ENCODE measurements around the gene PALM. TPM values are rescaled to one million over a fixed set of nuclear protein-coding genes. Genes with fewer than 3 reads are reported as not detected.

Gene PALM
- total RNA-seq, 4 donors from 2014 or later: 12.6 to 91.0 (median 42.2) TPM

DNA sequence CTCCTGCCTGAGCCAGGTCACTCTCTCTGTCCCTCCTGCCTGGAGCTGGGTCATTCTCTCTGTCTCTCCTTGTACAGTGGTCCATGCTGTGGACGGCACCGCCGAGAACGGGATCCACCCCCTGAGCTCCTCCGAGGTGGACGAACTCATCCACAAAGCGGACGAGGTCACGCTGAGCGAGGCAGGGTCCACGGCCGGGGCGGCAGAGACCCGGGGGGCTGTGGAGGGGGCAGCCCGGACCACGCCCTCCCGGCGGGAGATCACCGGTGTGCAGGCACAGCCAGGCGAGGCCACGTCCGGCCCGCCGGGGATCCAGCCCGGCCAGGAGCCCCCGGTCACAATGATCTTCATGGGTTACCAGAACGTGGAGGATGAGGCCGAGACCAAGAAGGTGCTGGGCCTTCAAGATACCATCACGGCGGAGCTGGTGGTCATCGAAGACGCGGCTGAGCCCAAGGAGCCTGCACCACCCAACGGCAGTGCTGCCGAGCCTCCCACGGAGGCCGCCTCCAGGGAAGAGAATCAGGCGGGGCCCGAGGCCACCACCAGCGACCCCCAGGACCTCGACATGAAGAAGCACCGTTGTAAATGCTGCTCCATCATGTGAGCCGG lies 37.6 kb downstream of the PALM start:
- no peaks in the 10 kb centered on the region for H3K36me3 ChIP-seq
- no peak for DNase-seq
- H3K9me3 ChIP-seq: peaks cover 0 to 19% of the 10 kb centered on the region in 2 donors
- intact Hi-C loops (cut with DNase I; ENCODE audit: low total_unique reads): no loop called here
- H3K27me3 ChIP-seq: no peaks in the 10 kb centered on the region
- no peak overlapping the region for H3K27ac ChIP-seq
- no peaks in the 10 kb centered on the region for H3K4me1 ChIP-seq
- TF ChIP-seq POLR2A (IDR thresholded peaks at IDR 0.05): no peak
- TF ChIP-seq, protein P1, sequence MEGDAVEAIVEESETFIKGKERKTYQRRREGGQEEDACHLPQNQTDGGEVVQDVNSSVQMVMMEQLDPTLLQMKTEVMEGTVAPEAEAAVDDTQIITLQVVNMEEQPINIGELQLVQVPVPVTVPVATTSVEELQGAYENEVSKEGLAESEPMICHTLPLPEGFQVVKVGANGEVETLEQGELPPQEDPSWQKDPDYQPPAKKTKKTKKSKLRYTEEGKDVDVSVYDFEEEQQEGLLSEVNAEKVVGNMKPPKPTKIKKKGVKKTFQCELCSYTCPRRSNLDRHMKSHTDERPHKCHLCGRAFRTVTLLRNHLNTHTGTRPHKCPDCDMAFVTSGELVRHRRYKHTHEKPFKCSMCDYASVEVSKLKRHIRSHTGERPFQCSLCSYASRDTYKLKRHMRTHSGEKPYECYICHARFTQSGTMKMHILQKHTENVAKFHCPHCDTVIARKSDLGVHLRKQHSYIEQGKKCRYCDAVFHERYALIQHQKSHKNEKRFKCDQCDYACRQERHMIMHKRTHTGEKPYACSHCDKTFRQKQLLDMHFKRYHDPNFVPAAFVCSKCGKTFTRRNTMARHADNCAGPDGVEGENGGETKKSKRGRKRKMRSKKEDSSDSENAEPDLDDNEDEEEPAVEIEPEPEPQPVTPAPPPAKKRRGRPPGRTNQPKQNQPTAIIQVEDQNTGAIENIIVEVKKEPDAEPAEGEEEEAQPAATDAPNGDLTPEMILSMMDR (IDR thresholded peaks at IDR 0.05): no peak
- H3K4me3 ChIP-seq: no peak overlapping the region

DNA sequence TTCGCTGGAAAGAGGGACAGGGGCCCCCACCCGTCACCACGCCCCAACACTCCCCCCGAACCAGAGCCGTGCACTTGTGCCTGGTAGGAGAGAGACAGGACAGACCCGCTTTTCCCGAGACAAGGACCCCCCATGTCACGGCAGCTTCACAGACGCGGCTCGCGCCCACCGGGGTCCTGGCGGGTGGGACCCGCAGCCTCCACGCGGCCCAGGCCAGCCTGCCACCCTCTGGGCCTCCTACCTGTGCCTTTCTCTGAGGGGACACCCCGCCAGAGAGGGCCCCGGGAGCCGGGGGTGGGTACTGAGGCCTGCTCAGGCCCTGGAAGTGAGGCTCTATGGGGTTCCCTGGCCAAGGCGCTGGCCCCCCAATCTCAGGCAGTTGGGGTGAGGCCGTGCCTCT lies 38.2 kb downstream of the PALM start:
- Histone ChIP-seq H3K4me1 (no peaks in the 10 kb centered on the region), H3K27ac (no peak overlapping the region), H3K9me3 (peaks cover 0 to 19% of the 10 kb centered on the region in 2 donors), H3K4me3 (no peak overlapping the region), H3K36me3 (no peaks in the 10 kb centered on the region), H3K27me3 (no peaks in the 10 kb centered on the region)
- TF ChIP-seq, protein P1 (IDR thresholded peaks at IDR 0.05): no peak
- no peak for TF ChIP-seq POLR2A (IDR thresholded peaks at IDR 0.05)
- no peak for DNase-seq
- intact Hi-C loops (cut with DNase I; ENCODE audit: low total_unique reads): no loop called here

DNA sequence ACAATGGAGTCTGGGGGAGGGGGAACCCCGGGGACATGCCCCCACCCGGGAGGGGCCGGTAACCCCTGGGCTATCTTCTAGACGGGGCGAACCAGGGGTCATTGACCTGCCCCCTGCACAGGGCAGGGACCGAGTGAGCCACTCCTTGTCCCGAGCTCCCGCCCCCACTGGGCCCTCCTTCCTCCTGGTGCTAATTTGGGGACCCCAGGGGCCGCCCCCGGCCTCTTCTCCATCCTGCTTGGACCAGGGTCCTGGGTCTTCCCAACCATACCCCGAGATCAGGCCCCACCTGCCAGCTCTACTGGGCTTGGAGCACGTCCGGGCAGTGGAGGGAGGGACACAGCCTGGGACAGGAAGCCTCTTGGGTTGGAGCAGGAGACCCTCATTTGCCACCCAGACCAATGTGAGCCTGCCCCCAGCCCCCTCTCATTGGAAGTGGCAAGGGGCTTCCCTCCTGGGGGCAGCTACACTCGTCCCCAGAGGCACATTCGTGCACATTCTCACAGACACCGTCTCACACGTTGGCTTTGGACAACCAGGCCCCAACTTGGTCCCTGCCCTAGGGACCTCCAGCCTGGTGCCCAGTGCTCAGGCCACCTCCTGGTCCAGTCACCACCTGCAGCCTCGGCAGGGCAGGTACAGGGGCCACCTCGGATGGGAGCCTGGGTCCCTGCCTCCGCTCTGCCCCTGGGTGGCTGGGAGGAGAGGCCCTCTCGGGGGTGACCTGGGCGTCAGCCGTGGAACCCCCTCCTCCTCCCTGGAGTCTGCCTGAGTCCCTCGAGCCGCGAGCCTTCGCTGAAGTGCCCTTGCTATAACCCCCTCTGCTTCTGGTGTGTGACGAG lies 38.9 kb downstream of the PALM start:
- Histone ChIP-seq H3K9me3 (peaks cover 0 to 19% of the 10 kb centered on the region in 2 donors), H3K4me3 (no peak overlapping the region), H3K27me3 (no peaks in the 10 kb centered on the region), H3K36me3 (no peaks in the 10 kb centered on the region), H3K4me1 (no peaks in the 10 kb centered on the region), H3K27ac (no peak overlapping the region)
- no peak for TF ChIP-seq POLR2A (IDR thresholded peaks at IDR 0.05)
- TF ChIP-seq, protein P1 (IDR thresholded peaks at IDR 0.05): no peak
- intact Hi-C loops (cut with DNase I; ENCODE audit: low total_unique reads): no loop called here
- DNase-seq: no peak

DNA sequence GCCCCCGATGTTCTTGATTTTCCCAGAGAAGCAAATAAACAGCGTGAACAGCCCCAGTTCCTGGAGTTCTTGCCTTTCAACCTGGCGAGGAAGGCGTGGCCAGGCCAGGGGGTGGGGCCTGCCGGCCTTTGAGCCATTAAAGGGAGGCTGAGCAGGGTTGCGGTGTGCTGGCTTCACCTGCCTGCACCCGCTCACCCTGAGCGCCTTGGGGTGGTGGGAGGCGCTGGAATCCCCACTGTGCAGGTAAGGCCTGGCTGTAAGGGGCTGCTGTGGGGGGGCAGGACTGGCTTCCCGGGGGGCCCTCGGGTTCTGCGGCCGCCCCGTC lies 39.5 kb downstream of the PALM start:
- Histone ChIP-seq H3K4me3 (no peak overlapping the region), H3K36me3 (no peaks in the 10 kb centered on the region), H3K4me1 (no peaks in the 10 kb centered on the region), H3K9me3 (peaks cover 0 to 19% of the 10 kb centered on the region in 2 donors), H3K27ac (no peak overlapping the region), H3K27me3 (no peaks in the 10 kb centered on the region)
- intact Hi-C loops (cut with DNase I; ENCODE audit: low total_unique reads): no loop called here
- DNase-seq: no peak
- TF ChIP-seq, protein P1 (IDR thresholded peaks at IDR 0.05): no peak
- no peak for TF ChIP-seq POLR2A (IDR thresholded peaks at IDR 0.05)

DNA sequence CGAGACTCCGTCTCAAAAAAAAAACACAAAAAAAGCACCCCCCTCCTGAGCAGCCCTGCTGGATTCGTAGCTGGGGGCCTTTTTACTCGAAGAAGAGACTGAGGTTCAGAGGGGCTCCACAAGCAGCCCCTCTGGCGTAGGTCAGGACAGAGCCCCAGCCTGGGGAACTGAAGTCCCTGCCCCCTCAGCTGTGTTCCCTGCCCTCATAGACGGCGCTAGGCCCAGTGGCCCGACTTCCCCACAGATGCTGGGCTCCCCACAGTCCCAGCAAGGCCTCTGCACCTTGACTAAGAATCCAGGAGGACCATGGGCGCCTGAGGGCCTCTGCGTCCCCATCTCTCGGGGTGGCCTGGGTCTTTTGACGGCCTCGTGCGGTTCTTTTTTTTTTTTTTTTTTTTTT lies 41.1 kb downstream of the PALM start:
- no peak overlapping the region for H3K27ac ChIP-seq
- no peak overlapping the region for H3K4me3 ChIP-seq
- TF ChIP-seq, protein P1 (IDR thresholded peaks at IDR 0.05): no peak
- TF ChIP-seq POLR2A (IDR thresholded peaks at IDR 0.05): no peak
- no peaks in the 10 kb centered on the region for H3K4me1 ChIP-seq
- no peak for DNase-seq
- no peaks in the 10 kb centered on the region for H3K27me3 ChIP-seq
- H3K9me3 ChIP-seq: peaks cover 0 to 9% of the 10 kb centered on the region in 2 donors
- intact Hi-C loops (cut with DNase I; ENCODE audit: low total_unique reads): no loop called here
- no peaks in the 10 kb centered on the region for H3K36me3 ChIP-seq
